Smooth muscle cell (in vitro differentiated cells): ENCODE results near the gene DMTF1. TPM values are rescaled to one million over a fixed set of nuclear protein-coding genes. Genes with fewer than 3 reads are reported as not detected.

Source experiments
- DNase-seq: peaks from one replicate; lab custom pipeline; 2025; ENCODE audit not compliant: unreplicated experiment; lab: John Stamatoyannopoulos, UW
- H2AFZ ChIP-seq: fragments of 200-600 bp; sonication (generic); 2 replicates; pipeline ENCODE4 v1.6.0; 2016; ENCODE audit warnings: antibody characterized with exemption, low read depth, mild to moderate bottlenecking
- H3F3A ChIP-seq: fragments of 200-600 bp; sonication (generic); 2 replicates; pipeline ENCODE4 v1.6.0; 2017; ENCODE audit warnings: antibody characterized with exemption, low read depth
- H3K27ac ChIP-seq: fragments of 200-600 bp; sonication (generic); 2 replicates; pipeline ENCODE4 v1.5.1; 2016; ENCODE audit warnings: low read depth, mild to moderate bottlenecking
- H3K27me3 ChIP-seq: fragments of 200-600 bp; sonication (generic); 2 replicates; pipeline ENCODE4 v1.6.1; 2016; ENCODE audit warnings: low read depth, mild to moderate bottlenecking
- H3K36me3 ChIP-seq: fragments of 200-600 bp; sonication (generic); 2 replicates; pipeline ENCODE4 v1.5.1; 2016; ENCODE audit warnings: low read depth
- H3K4me1 ChIP-seq: fragments of 200-600 bp; sonication (generic); 2 replicates; pipeline ENCODE4 v1.5.1; 2016; ENCODE audit warnings: low read depth
- H3K4me2 ChIP-seq: fragments of 200-600 bp; sonication (generic); 2 replicates; pipeline ENCODE4 v1.6.0; 2016; ENCODE audit warnings: mild to moderate bottlenecking
- H3K4me3 ChIP-seq: fragments of 200-600 bp; sonication (generic); 2 replicates; pipeline ENCODE4 v1.5.1; 2016; ENCODE audit warnings: mild to moderate bottlenecking
- H3K79me2 ChIP-seq: fragments of 200-600 bp; sonication (generic); 2 replicates; pipeline ENCODE4 v1.6.0; 2016; ENCODE audit warnings: low read depth, mild to moderate bottlenecking
- H3K9ac ChIP-seq: fragments of 200-600 bp; sonication (generic); 2 replicates; pipeline ENCODE4 v1.6.0; 2016; ENCODE audit warnings: low read depth
- H3K9me3 ChIP-seq: fragments of 200-600 bp; sonication (generic); replicated peaks from 2 replicates; pipeline ENCODE4 v1.5.1; 2016; ENCODE audit warnings: low read depth
- H4K20me1 ChIP-seq: fragments of 200-600 bp; sonication (generic); 2 replicates; pipeline ENCODE4 v1.6.0; 2016; ENCODE audit warnings: low read depth
- CTCF ChIP-seq: fragments of 200-600 bp; sonication (generic); IDR thresholded peaks from 2 replicates; pipeline ENCODE4 v1.5.1; 2017; ENCODE audit warnings: borderline replicate concordance, mild to moderate bottlenecking, antibody characterized with exemption; ENCODE audit not compliant: insufficient read depth, poor library complexity, severe bottlenecking
- WGBS: methylation state at CpG from one replicate; pipeline ENCODE4 v1.1.7; 2016; ENCODE audit warnings: low lambda C conversion rate; 5-methylcytosine and 5-hydroxymethylcytosine counted together
- polyA plus RNA-seq: library from polyadenylated mRNA; unstranded; fragments of >200 nt; fragmentation: Nextera tagmentation; extraction: Ambion mirVana; gene quantifications from 2 replicates; pipeline ENCODE4 v1.2.1, GENCODE V29; 2016
- total RNA-seq: library from RNA; depleted of rRNA; stranded (reverse); fragments of >200 nt; gene quantifications from 2 replicates; pipeline ENCODE4 v1.2.3, GENCODE V29; 2014

Gene DMTF1
- total and polyA plus RNA-seq, 2 experiments from 2014 or later, result 31.7 to 109 TPM

GRCh38 chr7:87187120-87187519, 34.9 kb downstream of the DMTF1 start:
- Histone ChIP-seq H3K36me3 (peaks cover 45% of the 10 kb centered on the region), H3K4me1 (no peaks in the 10 kb centered on the region), H3F3A (no peaks in the 10 kb centered on the region), H4K20me1 (peaks cover 4% of the 10 kb centered on the region), H3K79me2 (no peaks in the 10 kb centered on the region), H3K4me3 (no peak overlapping the region), H3K4me2 (no peak overlapping the region), H3K27me3 (no peaks in the 10 kb centered on the region), H2AFZ (no peak overlapping the region), H3K9me3 (no peaks in the 10 kb centered on the region), H3K9ac (no peak overlapping the region), H3K27ac (no peak overlapping the region)
- TF ChIP-seq CTCF, result no peak
- no peak for DNase-seq
- 94% methylated on average over 2 of the region's 2 CpGs for WGBS

- no peak overlapping the region for H3K4me3 ChIP-seq
- no peak overlapping the region for H2AFZ ChIP-seq
- H3K27me3 ChIP-seq, result no peaks in the 10 kb centered on the region
- no peak overlapping the region for H3K9ac ChIP-seq
- H3K27ac ChIP-seq, result no peak overlapping the region
- DNase-seq, result no peak
- WGBS, result 98% methylated on average over 2 of the region's 2 CpGs
- H3K79me2 ChIP-seq, result no peaks in the 10 kb centered on the region
- no peak overlapping the region for H3K4me2 ChIP-seq
- TF ChIP-seq CTCF, result no peak
- peaks cover 9% of the 10 kb centered on the region for H3F3A ChIP-seq
- H3K9me3 ChIP-seq, result no peaks in the 10 kb centered on the region
- H3K4me1 ChIP-seq, result no peaks in the 10 kb centered on the region
- H4K20me1 ChIP-seq, result peaks cover 8% of the 10 kb centered on the region
- peaks cover 57% of the 10 kb centered on the region for H3K36me3 ChIP-seq
Measured at GRCh38 chr7:87188930-87189329, 36.7 kb downstream of the DMTF1 start.

- no peak overlapping the region for H2AFZ ChIP-seq
- no peak overlapping the region for H3K4me3 ChIP-seq
- H3K36me3 ChIP-seq, result peaks cover 59% of the 10 kb centered on the region
- no peaks in the 10 kb centered on the region for H3K79me2 ChIP-seq
- peaks cover 13% of the 10 kb centered on the region for H3F3A ChIP-seq
- no peaks in the 10 kb centered on the region for H3K27me3 ChIP-seq
- H3K27ac ChIP-seq, result no peak overlapping the region
- H4K20me1 ChIP-seq, result peaks cover 12% of the 10 kb centered on the region
- no peaks in the 10 kb centered on the region for H3K4me1 ChIP-seq
- no peak for DNase-seq
- H3K9ac ChIP-seq, result no peak overlapping the region
- 93% methylated on average over 3 of the region's 3 CpGs for WGBS
- no peaks in the 10 kb centered on the region for H3K9me3 ChIP-seq
- TF ChIP-seq CTCF, result no peak
- H3K4me2 ChIP-seq, result no peak overlapping the region
Measured at GRCh38 chr7:87190783-87191182, 38.5 kb downstream of the DMTF1 start.

GRCh38 chr7:87192784-87193487, 40.7 kb downstream of the DMTF1 start:
- Histone ChIP-seq H3K27ac (no peak overlapping the region), H3K79me2 (no peaks in the 10 kb centered on the region), H3K27me3 (no peaks in the 10 kb centered on the region), H3K4me3 (no peak overlapping the region), H3K36me3 (peaks cover 65% of the 10 kb centered on the region), H3K9me3 (no peaks in the 10 kb centered on the region), H4K20me1 (peaks cover 12% of the 10 kb centered on the region), H3K9ac (no peak overlapping the region), H2AFZ (no peak overlapping the region), H3K4me2 (no peak overlapping the region), H3K4me1 (no peaks in the 10 kb centered on the region), H3F3A (peaks cover 17% of the 10 kb centered on the region)
- no peak for DNase-seq
- 95% methylated on average over 6 of the region's 6 CpGs for WGBS
- no peak for TF ChIP-seq CTCF
